GM21381 (cell line): ENCODE measurements around the gene LNPEP.
"Not testable (repeated sequence)": the region's sequence is repeated elsewhere in the genome, so short reads cannot be mapped to it uniquely, and the experiment has no call there.

Experiments used
- ATAC-seq: cut with Tn5 transposase; IDR thresholded peaks from one replicate; pipeline ENCODE4 v1.9.1; 2021; ENCODE audit warnings: mild to moderate bottlenecking, moderate library complexity; ENCODE audit not compliant: unreplicated experiment

The LNPEP gene

DNA sequence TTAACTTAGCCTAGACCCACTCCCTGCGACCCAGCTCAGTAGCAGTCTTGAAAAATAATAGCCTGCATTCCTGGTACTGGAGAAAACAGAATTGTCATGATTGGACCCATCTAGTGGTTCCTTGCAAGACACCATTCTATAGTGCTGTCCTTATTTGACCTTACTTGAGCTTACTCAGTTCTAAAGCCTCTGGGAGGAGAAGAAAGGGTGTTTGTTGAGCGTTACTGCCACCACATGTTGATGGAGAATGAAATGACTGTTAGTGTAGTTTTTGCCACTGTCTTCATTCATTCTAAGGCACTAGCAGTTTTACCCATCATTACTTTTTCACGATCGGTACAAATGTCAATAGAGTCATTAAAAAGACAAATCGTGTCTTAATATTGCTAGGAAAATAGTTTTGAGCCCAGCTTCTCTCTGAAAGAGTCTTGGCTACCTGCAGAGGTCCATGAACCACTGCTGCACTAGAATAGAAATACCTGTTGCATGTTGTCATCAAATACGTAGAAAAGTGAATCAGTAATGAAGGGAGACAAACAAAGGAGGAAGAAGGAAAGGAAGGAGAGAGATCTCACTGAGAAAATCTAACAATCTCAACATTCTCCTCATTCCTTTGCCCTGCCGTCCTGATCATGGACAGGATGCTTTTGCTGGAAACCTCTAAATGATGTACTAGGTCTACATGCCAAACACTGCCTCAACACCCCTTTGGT, 110.5 kb downstream of the LNPEP start:
- no peak for ATAC-seq

- no peak for ATAC-seq
These were observed 111.2 kb downstream of the LNPEP start for GRCh38 chr5:97047076-97047475.

- no peak for ATAC-seq
These were observed 113.3 kb downstream of the LNPEP start for GRCh38 chr5:97049175-97049574.

DNA sequence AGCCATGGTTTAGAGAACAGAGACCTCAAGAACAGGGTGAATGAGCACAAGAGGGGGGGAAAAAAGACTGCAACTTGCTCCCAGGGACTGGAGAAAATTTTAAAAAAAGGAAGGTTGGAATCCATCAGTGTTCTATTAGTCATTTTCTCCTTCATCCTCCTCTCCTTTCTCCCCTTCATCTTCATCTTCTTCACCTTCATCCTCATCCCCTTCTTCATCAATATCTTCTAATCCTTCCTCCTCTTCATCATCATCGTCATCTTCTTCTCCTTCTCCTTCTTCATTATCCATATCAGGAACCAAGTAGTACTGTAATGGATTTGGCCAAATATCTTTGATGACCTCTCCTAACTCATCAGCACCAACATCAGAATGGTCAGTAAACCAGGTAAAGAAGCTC, 120.4 kb downstream of the LNPEP start:
- ATAC-seq = no peak

DNA sequence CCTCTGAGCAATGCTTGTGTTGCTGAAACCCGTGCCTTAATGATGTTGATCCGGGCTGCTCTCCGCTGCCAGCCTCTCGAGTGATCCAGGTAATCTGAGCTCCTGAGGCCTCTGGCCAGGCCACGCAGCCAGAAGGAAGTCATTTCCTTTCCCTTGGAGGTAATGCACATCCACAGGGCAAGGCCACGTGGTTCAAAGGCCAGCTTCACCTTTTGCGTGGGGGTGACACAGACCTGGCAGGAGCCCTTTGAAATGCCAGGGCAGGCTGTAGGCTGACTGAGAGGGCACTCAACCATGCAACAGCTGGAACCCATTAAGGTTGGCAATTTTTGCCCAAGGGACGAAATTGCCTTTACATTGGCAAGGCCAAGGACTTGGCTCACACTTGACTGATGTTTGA, 126.2 kb downstream of the LNPEP start:
- ATAC-seq = no peak

DNA sequence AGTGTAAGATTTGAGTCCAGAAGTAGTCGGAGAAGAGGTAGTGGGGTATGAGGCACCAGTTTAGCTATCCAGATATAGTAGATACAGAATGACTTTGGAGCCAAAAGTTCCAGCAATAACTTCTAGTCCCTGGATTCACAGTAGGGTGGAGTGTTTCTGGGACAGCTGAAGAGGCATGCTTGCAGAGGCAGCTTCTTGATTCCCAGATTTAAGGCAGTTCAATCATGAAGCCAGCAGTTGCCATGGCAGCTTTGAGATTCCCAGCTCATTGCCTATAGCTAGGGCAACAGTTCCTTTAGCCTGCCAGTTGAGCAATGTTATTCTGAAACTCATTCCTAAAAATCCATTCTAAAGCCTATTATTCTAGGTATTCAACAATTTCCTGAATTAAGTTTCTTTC, 127.4 kb downstream of the LNPEP start:
- ATAC-seq = no peak

DNA sequence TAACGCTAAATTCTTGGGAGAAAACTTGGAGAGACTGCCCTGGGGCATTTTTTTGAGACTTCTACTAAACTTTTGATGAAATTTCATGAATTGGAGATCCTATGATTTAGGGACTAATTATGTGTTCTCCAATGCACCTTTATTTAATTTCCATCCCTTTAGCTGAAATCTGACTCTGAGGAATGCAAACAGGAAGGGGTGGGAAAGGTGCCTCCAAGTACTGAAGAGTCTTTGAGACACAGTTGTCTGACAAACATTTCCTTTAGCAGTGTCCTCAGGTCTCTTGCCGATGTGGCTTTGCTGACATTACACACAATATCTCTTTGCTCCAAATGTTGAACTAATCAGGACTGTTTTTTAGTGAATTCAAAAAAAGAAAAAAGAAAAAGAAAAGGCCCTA, 129.6 kb downstream of the LNPEP start:
- ATAC-seq = no peak

DNA sequence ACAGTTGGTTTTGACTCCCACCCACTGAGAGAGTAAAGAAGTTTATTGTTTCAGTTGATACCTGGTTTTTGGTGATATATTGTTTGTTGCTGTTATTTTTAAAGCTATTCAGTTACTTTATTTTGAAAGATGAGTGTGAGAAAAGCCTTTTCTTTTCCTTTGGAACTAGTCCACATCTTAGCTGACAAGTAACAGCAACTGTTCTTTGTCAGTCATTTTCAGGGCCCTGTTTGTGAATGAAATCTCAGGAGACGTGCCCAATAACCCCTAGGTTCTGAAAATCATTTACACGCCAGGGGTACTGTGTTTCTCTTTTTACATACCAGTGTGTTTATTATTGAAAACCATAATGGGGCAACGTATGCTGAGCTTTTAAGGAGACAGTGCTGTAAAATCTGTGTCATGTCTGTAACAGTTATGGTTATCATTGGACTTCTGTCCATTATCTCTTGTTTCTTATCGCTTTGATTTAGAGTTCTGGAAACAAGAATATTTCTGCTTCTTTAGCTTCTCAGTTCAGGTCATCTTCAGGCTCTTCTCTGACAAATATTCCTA, 131.5 kb downstream of the LNPEP start:
- no peak for ATAC-seq

DNA sequence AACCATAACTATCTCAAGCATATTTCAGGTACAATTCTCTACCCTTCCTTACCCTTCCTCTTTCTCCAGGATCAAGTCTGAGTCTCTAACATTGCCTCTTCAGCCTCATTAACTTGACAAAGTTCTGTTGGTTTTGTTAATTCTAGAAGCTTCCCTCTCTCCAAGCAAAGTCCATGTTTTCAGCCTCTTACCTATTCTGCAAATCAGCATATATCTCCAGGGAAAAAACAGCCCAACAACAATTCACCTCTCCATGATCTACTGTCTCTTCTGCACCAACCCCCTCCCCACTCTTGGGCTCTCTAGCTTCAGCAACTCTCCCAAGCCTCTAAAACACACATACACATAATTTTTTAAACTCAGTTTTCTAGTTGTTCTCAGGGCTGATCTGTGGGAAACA, 134.4 kb downstream of the LNPEP start:
- no peak for ATAC-seq

DNA sequence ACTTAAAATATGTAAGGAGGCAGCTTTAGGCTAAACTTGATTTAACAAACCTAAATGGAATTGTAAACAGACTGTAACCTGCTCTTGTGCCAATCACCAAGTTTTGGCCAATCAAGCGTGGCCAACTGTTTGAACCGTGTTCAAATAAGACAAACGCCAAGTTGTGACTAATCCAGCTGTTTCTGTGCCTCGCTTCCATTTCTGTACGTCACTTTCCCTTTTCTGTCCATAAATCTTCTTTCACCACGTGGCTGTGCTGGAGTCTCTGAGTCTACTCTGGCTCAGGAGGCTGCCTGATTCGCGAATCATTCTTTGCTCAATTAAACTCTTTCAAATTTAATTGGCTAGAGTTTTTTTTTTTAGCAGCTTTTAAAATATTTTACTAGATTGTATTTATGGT, 135.2 kb downstream of the LNPEP start:
- no peak for ATAC-seq

GRCh38 chr5:97071993-97072392, 136.1 kb downstream of the LNPEP start:
- no peak for ATAC-seq

- no peak for ATAC-seq
These were observed 136.8 kb downstream of the LNPEP start for GRCh38 chr5:97072696-97073095.

DNA sequence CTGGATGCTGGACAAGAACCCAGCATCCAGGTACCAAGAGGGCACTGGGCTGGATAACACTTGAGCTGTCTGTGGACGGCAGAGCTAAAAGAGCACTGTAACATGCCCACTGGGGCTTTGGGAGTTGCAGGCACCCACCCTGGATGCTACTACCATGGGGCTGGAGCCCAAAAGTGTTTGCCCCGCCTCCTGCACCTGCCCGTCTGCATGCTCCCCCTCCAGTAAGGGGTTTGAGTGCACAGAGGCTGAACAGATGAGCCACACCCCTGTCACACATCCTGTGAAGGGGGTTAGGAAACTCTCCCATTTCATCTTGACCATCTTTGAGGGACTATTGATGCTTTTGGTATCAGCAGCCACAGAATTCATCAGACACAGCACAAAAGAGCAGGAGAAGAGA, 137.5 kb downstream of the LNPEP start:
- no peak for ATAC-seq

DNA sequence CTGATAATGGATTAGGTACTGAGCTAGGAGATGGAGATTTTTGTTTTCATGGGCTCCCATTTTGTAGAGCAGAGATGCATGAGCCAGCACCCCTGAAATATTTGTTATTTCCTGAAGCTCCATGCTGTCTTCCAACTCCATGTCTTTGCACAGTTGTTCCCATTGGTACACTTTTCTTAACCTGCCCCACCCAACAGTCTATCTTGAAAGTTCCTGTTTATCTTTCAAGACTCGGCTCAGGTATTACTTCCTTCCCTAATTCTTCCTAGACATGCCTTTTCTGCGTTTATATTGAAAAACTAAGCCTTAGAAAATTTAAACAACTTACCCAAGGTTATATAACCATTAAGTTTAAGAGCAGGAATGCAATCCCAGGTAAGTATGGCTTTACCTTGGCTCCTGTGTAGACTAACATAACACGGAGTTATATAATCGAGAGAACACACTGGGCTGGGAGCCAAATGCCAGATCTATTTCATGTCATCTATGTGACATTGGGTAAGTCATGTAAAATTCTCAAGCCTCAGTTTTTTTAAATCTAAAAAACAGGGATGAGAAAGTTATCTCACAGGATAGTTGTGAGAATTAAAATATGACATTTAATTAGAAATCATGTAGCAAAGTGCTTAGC, 139.1 kb downstream of the LNPEP start:
- ATAC-seq = no peak

DNA sequence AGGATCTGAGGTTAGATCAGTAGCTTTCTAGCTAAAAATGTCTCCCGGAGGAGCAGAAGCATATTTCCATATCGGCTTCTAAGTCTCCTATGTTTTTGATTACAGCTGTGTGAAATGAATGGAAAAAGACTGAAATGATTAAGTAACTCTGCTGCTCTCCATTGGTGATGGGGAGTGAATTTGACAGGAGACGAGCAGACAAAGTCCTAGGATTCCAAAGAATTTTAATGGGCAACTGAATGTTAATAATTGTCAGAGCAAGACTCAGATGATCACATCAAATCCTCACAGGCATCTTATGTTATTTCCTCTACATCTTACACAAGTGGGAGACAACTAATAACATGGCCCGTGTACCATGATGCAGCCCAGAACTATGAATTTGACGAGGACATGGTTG, 139.8 kb downstream of the LNPEP start:
- ATAC-seq = no peak

DNA sequence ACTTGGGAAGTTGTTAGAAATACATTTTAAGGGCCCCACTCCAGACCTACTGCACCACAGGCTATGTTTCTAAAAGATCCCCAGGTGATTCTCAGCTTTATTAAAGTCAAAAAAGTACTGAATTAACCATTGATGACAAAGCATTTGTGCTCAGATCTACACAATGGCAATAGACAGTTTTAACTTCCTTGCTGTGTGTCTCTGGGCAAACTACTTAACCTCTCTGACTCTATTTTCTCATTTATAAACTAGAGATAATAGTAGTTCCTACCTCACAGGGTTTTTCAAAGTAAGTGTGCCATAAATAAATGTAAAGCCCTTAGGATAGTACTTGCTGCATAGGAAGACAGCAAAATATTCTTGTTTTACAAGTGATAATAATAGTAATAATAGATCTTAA, 140.2 kb downstream of the LNPEP start:
- ATAC-seq = no peak

DNA sequence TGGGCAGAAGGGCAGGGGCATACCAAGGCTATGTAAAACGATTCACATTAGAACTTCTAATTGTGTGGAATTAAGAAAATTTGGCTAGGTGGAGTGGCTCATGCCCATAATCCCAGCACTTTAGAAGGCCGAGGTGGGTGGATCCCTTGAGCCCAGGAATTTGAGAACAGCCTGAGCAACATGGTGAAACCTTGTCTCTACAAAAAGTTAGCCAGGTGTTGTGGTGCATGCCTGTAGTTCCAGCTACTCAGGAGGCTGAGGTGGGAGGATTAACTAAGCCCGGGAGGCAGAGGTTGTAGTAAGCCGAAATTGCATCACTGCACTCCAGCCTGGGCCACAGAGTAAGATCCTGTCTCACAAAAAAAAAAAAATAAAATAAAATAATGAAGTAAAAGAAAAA, 141.4 kb downstream of the LNPEP start:
- ATAC-seq = no peak

DNA sequence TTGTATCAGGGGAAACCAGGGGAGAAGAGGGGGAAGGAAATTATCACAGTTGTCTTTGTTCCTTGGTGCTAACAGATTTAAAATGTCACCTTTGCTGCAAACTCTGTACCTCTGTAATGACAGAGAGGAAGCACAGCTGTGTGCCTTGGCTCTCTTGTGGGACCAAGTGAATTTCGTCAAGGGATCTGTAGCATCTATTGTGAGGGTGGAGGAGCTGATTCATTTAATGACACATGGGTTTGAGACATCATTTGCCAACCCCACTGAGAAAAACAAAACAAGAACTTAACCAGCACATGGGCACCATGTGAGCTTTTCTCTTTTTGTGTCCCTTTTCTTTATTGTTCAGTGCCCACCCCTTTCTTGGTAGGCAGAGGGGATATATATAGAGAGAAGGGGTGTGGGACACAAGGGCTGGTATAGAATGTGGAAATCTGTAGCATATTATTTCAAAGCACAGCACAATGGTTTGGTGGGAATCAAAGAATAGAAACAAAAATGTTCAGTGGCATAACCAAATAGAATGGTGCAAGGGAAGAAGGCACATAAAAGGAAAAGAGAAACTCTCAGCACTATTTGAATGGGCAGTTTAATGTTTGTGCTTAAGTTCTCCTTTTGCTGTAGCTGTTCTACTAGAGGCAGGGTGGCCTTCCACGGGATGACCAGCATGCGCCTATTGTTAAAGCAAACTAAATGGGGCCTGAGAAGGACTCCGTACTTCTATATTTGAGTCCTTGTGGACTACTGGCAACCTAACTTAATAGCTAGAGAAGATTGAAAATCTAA, 143.3 kb downstream of the LNPEP start:
- ATAC-seq = no peak

DNA sequence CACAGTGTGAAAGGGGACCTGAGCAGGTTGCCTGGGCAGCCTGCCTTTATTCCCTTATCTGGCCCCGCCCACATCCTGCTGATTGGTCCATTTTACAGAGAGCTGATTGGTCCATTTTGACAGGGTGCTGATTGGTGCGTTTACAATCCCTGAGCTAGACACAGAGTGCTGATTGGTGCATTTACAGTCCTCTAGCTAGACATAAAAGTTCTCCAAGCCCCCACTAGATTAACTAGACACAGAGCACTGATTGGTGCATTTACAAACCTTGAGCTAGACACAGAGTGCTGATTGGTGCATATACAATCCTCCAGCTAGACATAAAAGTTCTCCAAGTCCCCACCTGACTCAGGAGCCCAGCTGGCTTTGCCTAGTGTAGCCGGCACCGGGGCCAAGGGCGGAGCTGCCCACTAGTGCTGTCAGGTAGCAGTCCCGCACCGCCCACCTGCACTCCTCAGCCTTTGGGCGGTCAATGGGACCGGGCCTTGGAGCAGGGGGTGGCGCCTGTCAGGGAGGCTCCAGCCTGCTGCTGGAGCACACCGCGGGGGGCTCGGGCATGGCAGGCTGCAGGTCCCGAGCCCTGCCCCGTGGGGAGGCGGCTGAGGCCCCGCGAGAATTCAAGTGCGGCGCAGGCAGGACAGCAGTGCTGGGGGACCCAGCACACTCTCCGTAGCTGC, 149.0 kb downstream of the LNPEP start:
- not testable (repeated sequence) for ATAC-seq

GRCh38 chr5:97085459-97086181, 149.7 kb downstream of the LNPEP start:
- no peak for ATAC-seq
